COLO668 (cell line): ENCODE data around the gene LGI2.

ENCODE experiments used
- DNase-seq: peaks from one replicate; lab custom pipeline; 2025; ENCODE audit not compliant: unreplicated experiment; lab: John Stamatoyannopoulos, UW

The LGI2 gene

GRCh38 chr4:24999392-25000089, 31.2 kb downstream of the LGI2 start:
- no peak for DNase-seq

GRCh38 chr4:24995346-24995919, 35.3 kb downstream of the LGI2 start:
- DNase-seq = no peak

- DNase-seq = no peak
These were observed 37.1 kb downstream of the LGI2 start for GRCh38 chr4:24993551-24994080.

- DNase-seq = no peak
These were observed 37.8 kb downstream of the LGI2 start for GRCh38 chr4:24992968-24993367.

GRCh38 chr4:24991015-24991414, 39.7 kb downstream of the LGI2 start:
- DNase-seq = no peak

- no peak for DNase-seq
These were observed 41.4 kb downstream of the LGI2 start for GRCh38 chr4:24989327-24989726.

- peak; percentile 24 for DNase-seq
These were observed 42.0 kb downstream of the LGI2 start for GRCh38 chr4:24988776-24989175.

GRCh38 chr4:24984602-24985532, 45.9 kb downstream of the LGI2 start:
- no peak for DNase-seq

GRCh38 chr4:24980740-24981139, 50.0 kb downstream of the LGI2 start:
- no peak for DNase-seq

- peak; percentile 56 for DNase-seq
These were observed 50.6 kb downstream of the LGI2 start for GRCh38 chr4:24980064-24980690.

GRCh38 chr4:24979554-24979953, 51.2 kb downstream of the LGI2 start:
- DNase-seq = no peak

- no peak for DNase-seq
These were observed 52.3 kb downstream of the LGI2 start for GRCh38 chr4:24978291-24979075.

- DNase-seq = no peak
These were observed 55.2 kb downstream of the LGI2 start for GRCh38 chr4:24975510-24975909.

GRCh38 chr4:24973747-24974601, 56.8 kb downstream of the LGI2 start:
- peak; percentile 75 for DNase-seq

GRCh38 chr4:24973404-24973746, 57.4 kb downstream of the LGI2 start:
- DNase-seq = no peak

GRCh38 chr4:24971192-24971591, 59.6 kb downstream of the LGI2 start:
- DNase-seq = no peak

- no peak for DNase-seq
These were observed 60.1 kb downstream of the LGI2 start for GRCh38 chr4:24970635-24971034.

GRCh38 chr4:24970191-24970590, 60.6 kb downstream of the LGI2 start:
- no peak for DNase-seq

GRCh38 chr4:24969486-24969885, 61.3 kb downstream of the LGI2 start:
- no peak for DNase-seq

GRCh38 chr4:24968992-24969391, 61.8 kb downstream of the LGI2 start:
- DNase-seq = no peak
